SK-N-SH (cell line): ENCODE data around the gene HAVCR1. TPM values are rescaled to one million over a fixed set of nuclear protein-coding genes. Genes with fewer than 3 reads are reported as not detected.
"Not testable (repeated sequence)": the region's sequence is repeated elsewhere in the genome, so short reads cannot be mapped to it uniquely, and the experiment has no call there.

Experiments used
- CTCF ChIA-PET: fragments of 300-600, 350-600 bp; formaldehyde crosslinking; extraction: SDS; loops from one replicate; lab custom pipeline; 2021; lab: Yijun Ruan, JAX
- POLR2A ChIA-PET: fragments of 350-600 bp; sonication (Branson Sonifier 250); formaldehyde crosslinking; extraction: SDS; loops from one replicate; lab custom pipeline; 2020; ENCODE audit warnings: antibody characterized with exemption, inconsistent platforms; lab: Yijun Ruan, JAX
- DNase-seq: peaks from one replicate; pipeline ENCODE4 v3.0.0; 2012
- H2AFZ ChIP-seq: fragments of 200-600 bp; sonication (generic); 2 replicates; pipeline ENCODE4 v1.8.1; 2016; ENCODE audit warnings: antibody characterized with exemption, mild to moderate bottlenecking, low read depth
- H3F3A ChIP-seq: fragments of 200-600 bp; sonication (generic); replicated peaks from 2 replicates; pipeline ENCODE3; 2016; ENCODE audit warnings: antibody characterized with exemption, mild to moderate bottlenecking; ENCODE audit not compliant: insufficient read depth
- H3K27ac ChIP-seq, 2 experiments: fragments of 200-500 bp in 1 of 2; fragments of 200-600 bp in 1 of 2; sonication (Bioruptor generic) in 1 of 2; sonication (generic), shearing (Covaris generic) in 1 of 2; 2 replicates each; pipeline versions ENCODE4 v1.5.1 to v1.6.1; 2014 to 2016; ENCODE audit warnings: low read depth in 2 of 2, inconsistent platforms in 1 of 2, low read length in 1 of 2, mild to moderate bottlenecking in 1 of 2, mixed read lengths in 1 of 2
- H3K27me3 ChIP-seq: fragments of 200-600 bp; sonication (generic), shearing (Covaris generic); 2 replicates; pipeline ENCODE4 v1.6.1; 2016; ENCODE audit warnings: mixed run types; ENCODE audit not compliant: insufficient read depth
- H3K36me3 ChIP-seq, 2 experiments: fragments of 200-500 bp in 1 of 2; fragments of 200-600 bp in 1 of 2; sonication (Bioruptor generic) in 1 of 2; sonication (generic) in 1 of 2; replicated peaks in 1 of 2; 2 replicates each; pipeline versions ENCODE3 to v1.5.1; 2014 to 2016; ENCODE audit warnings: low read length in 1 of 2, mild to moderate bottlenecking in 1 of 2; ENCODE audit not compliant: insufficient read depth in 2 of 2, control insufficient read depth in 1 of 2
- H3K4me1 ChIP-seq, 2 experiments: fragments of 200-500 bp in 1 of 2; fragments of 200-600 bp in 1 of 2; sonication (Bioruptor generic) in 1 of 2; sonication (generic), shearing (Covaris generic) in 1 of 2; 2 replicates each; pipeline versions ENCODE4 v1.5.1 to v1.6.1; 2014 to 2016; ENCODE audit warnings: low read depth in 1 of 2, low read length in 1 of 2, mixed run types in 1 of 2; ENCODE audit not compliant: insufficient read depth in 2 of 2, control insufficient read depth in 1 of 2
- H3K4me2 ChIP-seq: fragments of 200-600 bp; sonication (generic), shearing (Covaris generic); 2 replicates; pipeline ENCODE4 v1.6.1; 2017; ENCODE audit warnings: mixed run types
- H3K4me3 ChIP-seq, 2 experiments: fragments of 200-500 bp in 1 of 2; fragments of 200-600 bp in 1 of 2; sonication (Bioruptor generic) in 1 of 2; sonication (generic), shearing (Covaris generic) in 1 of 2; 2 replicates each; pipeline versions ENCODE4 v1.5.1 to v1.8.1; 2014 to 2016; ENCODE audit warnings: low read depth in 2 of 2, inconsistent platforms in 1 of 2, low read length in 1 of 2, mild to moderate bottlenecking in 1 of 2, mixed read lengths in 1 of 2, moderate library complexity in 1 of 2
- H3K79me2 ChIP-seq: fragments of 200-600 bp; sonication (generic); 2 replicates; pipeline ENCODE4 v1.8.1; 2017; ENCODE audit warnings: mild to moderate bottlenecking; ENCODE audit not compliant: insufficient read depth
- H3K9ac ChIP-seq: fragments of 200-600 bp; sonication (generic); 2 replicates; pipeline ENCODE4 v1.6.1; 2017; ENCODE audit warnings: mixed run types
- H3K9me2 ChIP-seq: fragments of 200-600 bp; sonication (generic); 2 replicates; pipeline ENCODE4 v1.6.1; 2017; ENCODE audit warnings: mixed run types
- H3K9me3 ChIP-seq: fragments of 200-600 bp; sonication (generic); 2 replicates; pipeline ENCODE4 v1.6.1; 2017; ENCODE audit warnings: mixed run types, mild to moderate bottlenecking, moderate library complexity
- H4K20me1 ChIP-seq: fragments of 200-600 bp; sonication (generic); 2 replicates; pipeline ENCODE4 v1.6.1; 2017; ENCODE audit warnings: mild to moderate bottlenecking, mixed run types; ENCODE audit not compliant: insufficient read depth
- CHD2 ChIP-seq: fragments of 150-350 bp; IDR thresholded peaks from 2 replicates; pipeline ENCODE4 v1.6.1; 2018; ENCODE audit warnings: low read length; ENCODE audit not compliant: partially characterized antibody
- ELF1 ChIP-seq: IDR thresholded peaks from 2 replicates; pipeline ENCODE4 v1.4.0; 2012
- EZH2phosphoT487 ChIP-seq: fragments of 200-600 bp; sonication (generic); IDR thresholded peaks from 2 replicates; pipeline ENCODE4 v1.6.1; 2017; ENCODE audit warnings: low read depth, mixed run types, mild to moderate bottlenecking, antibody characterized with exemption, moderate library complexity, borderline replicate concordance
- MXI1 ChIP-seq: IDR thresholded peaks from 2 replicates; pipeline ENCODE4 v1.6.1; 2012; ENCODE audit warnings: mild to moderate bottlenecking, low read depth, low read length, improper control_type of control experiment
- NFIC ChIP-seq: IDR thresholded peaks from 2 replicates; pipeline ENCODE4 v1.4.0; 2012; ENCODE audit warnings: borderline replicate concordance
- NRF1 ChIP-seq: IDR thresholded peaks from 2 replicates; pipeline ENCODE4 v1.6.1; 2012; ENCODE audit warnings: low read depth, mild to moderate bottlenecking, low read length
- RXRA ChIP-seq: IDR thresholded peaks from 2 replicates; pipeline ENCODE4 v1.4.0; 2012; ENCODE audit warnings: low read depth, mild to moderate bottlenecking, borderline replicate concordance
- SIN3A ChIP-seq: IDR thresholded peaks from 2 replicates; pipeline ENCODE4 v1.6.1; 2012; ENCODE audit warnings: low read depth, mild to moderate bottlenecking, low read length, moderate library complexity, borderline replicate concordance
- SMC3 ChIP-seq: IDR thresholded peaks from 2 replicates; pipeline ENCODE4 v1.6.1; 2012; ENCODE audit warnings: low read depth, low read length, improper control_type of control experiment
- WGBS: methylation state at CpG from one replicate; pipeline ENCODE4 v1.1.6; 2017; ENCODE audit warnings: low lambda C conversion rate; 5-methylcytosine and 5-hydroxymethylcytosine counted together
- polyA plus RNA-seq, 3 experiments: library from polyadenylated mRNA; depleted of rRNA; stranded (reverse); fragments of >200 nt; gene quantifications; 2 replicates each; pipeline ENCODE4 v1.2.3, GENCODE V29; 2012

HAVCR1 gene
- polyA plus RNA-seq, 1 of the 3 experiments (the other 2 are of a cell fraction) = not detected

GRCh38 chr5:157045601-157046000, 13.3 kb downstream of the HAVCR1 start:
- H3K27ac ChIP-seq = no peak overlapping the region
- H3K27me3 ChIP-seq = no peaks in the 10 kb centered on the region
- TF ChIP-seq SIN3A = no peak
- no peak for TF ChIP-seq EZH2phosphoT487
- no peaks in the 10 kb centered on the region for H3K36me3 ChIP-seq
- H3K9ac ChIP-seq = no peak overlapping the region
- H3K9me3 ChIP-seq = no peaks in the 10 kb centered on the region
- H3K4me2 ChIP-seq = no peak overlapping the region
- no peak for DNase-seq
- H3K4me1 ChIP-seq = no peaks in the 10 kb centered on the region
- no peak overlapping the region for H2AFZ ChIP-seq
- WGBS = 18% methylated on average over 3 of the region's 3 CpGs
- ChIA-PET CTCF (interaction anchor here (1.1 kb wide), 1 partner anchor 19 kb away, joined by 3 read pairs; no protein-coding TSS in a partner anchor), POLR2A (no interaction called here)
- H3K79me2 ChIP-seq = no peaks in the 10 kb centered on the region
- H3F3A ChIP-seq = no peaks in the 10 kb centered on the region
- H4K20me1 ChIP-seq = no peaks in the 10 kb centered on the region
- H3K4me3 ChIP-seq = no peak overlapping the region
- H3K9me2 ChIP-seq = no peaks in the 10 kb centered on the region

- H3K9me3 ChIP-seq = no peaks in the 10 kb centered on the region
- DNase-seq = no peak
- no peak for TF ChIP-seq MXI1
- TF ChIP-seq CHD2 = no peak
- no peak for TF ChIP-seq RXRA
- no peak for TF ChIP-seq ELF1
- TF ChIP-seq SMC3 = no peak
- no peak for TF ChIP-seq NFIC
- TF ChIP-seq NRF1 = no peak
- H3K27me3 ChIP-seq = no peaks in the 10 kb centered on the region
- H3K27ac ChIP-seq = no peak overlapping the region
- H3K4me1 ChIP-seq = no peaks in the 10 kb centered on the region
- ChIA-PET POLR2A (no interaction called here), CTCF (no interaction called here)
- no peaks in the 10 kb centered on the region for H3F3A ChIP-seq
- no peak overlapping the region for H2AFZ ChIP-seq
- WGBS = 31% methylated on average over 5 of the region's 5 CpGs
- no peak overlapping the region for H3K4me2 ChIP-seq
- no peak overlapping the region for H3K4me3 ChIP-seq
- H4K20me1 ChIP-seq = no peaks in the 10 kb centered on the region
- no peak overlapping the region for H3K9ac ChIP-seq
- H3K36me3 ChIP-seq = no peaks in the 10 kb centered on the region
- no peaks in the 10 kb centered on the region for H3K9me2 ChIP-seq
- no peaks in the 10 kb centered on the region for H3K79me2 ChIP-seq
Observed at GRCh38 chr5:157038568-157039187, 20.2 kb downstream of the HAVCR1 start.

GRCh38 chr5:157034106-157035072, 24.5 kb downstream of the HAVCR1 start:
- H3K4me2 ChIP-seq, H3K9me2 ChIP-seq, H3K27me3 ChIP-seq, H4K20me1 ChIP-seq, H3K9ac ChIP-seq, H3K9me3 ChIP-seq, H3K4me1 ChIP-seq, H3K27ac ChIP-seq, POLR2A ChIA-PET, H3K4me3 ChIP-seq, CTCF ChIA-PET, H3K36me3 ChIP-seq, H2AFZ ChIP-seq, DNase-seq, H3K79me2 ChIP-seq, H3F3A ChIP-seq: not testable (repeated sequence)
- WGBS = 50% methylated on average over 17 of the region's 17 CpGs
